CMK (cell line): ENCODE results near the gene TOX3.

Experiments
- DNase-seq: peaks from one replicate; pipeline ENCODE4 v3.0.0-alpha.2; 2010; ENCODE audit warnings: low read depth

Gene TOX3

DNA sequence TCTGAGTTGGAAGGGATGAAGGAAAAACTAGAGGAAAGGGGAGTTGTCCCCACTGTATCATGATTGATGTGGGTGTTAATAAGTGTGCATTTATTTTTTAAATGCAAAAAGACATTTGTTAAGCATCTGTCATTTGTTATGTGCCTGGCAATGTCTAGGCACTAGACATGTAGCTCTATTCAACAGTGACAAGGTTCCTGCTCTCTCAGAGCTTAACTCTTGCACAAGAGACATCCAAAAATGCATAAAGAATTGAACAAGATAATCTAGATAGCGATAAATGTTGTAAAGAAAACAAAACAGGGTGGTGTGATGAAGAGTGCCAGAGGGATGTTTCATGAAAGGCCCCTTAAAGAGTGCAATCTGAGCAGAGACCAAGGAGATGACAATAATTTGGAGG is 148.9 kb downstream of the TOX3 start:
- no peak for DNase-seq

DNA sequence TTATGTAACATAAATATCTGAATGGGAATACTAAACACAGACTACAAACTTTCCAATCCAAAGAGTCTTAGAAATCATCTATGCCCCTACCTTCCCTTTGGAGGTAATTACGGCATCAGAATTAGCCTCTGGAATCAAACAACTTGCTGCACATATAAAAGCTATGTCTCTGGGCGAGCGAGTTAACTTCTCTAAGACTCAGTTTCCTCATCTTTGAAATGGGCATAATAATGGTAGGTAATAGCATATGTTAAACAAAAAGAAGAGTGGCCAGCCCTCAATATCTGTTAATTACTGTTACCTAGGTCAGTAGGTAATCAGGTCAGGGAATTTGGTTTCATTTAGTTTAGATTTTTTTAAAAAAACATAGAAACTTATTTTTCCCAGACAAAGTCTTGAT is 153.5 kb downstream of the TOX3 start:
- no peak for DNase-seq

DNA sequence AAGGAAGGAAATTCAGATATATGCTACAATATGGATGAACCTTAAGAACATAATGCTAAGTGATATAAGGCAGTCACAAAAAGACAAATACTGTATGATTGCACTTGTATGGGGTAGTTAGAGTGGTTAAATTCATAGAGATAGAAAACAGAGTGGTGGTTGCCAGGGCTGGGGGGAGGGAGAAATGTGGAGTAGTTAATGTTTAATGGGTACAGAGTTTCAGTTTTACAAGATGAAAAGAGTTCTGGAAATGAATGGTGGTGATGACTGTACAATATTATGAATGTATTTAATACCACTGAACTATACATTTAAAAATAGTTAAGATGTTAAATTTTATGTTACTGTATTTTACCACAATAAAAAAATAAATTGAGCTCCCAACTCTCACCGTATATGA is 157.9 kb downstream of the TOX3 start:
- no peak for DNase-seq
